ENCODE data around the gene KCNH3.

The KCNH3 gene, protein sequence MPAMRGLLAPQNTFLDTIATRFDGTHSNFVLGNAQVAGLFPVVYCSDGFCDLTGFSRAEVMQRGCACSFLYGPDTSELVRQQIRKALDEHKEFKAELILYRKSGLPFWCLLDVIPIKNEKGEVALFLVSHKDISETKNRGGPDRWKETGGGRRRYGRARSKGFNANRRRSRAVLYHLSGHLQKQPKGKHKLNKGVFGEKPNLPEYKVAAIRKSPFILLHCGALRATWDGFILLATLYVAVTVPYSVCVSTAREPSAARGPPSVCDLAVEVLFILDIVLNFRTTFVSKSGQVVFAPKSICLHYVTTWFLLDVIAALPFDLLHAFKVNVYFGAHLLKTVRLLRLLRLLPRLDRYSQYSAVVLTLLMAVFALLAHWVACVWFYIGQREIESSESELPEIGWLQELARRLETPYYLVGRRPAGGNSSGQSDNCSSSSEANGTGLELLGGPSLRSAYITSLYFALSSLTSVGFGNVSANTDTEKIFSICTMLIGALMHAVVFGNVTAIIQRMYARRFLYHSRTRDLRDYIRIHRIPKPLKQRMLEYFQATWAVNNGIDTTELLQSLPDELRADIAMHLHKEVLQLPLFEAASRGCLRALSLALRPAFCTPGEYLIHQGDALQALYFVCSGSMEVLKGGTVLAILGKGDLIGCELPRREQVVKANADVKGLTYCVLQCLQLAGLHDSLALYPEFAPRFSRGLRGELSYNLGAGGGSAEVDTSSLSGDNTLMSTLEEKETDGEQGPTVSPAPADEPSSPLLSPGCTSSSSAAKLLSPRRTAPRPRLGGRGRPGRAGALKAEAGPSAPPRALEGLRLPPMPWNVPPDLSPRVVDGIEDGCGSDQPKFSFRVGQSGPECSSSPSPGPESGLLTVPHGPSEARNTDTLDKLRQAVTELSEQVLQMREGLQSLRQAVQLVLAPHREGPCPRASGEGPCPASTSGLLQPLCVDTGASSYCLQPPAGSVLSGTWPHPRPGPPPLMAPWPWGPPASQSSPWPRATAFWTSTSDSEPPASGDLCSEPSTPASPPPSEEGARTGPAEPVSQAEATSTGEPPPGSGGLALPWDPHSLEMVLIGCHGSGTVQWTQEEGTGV

GRCh38 chr12:49538510-49539403, at the start of gene KCNH3:
KCNH3 (plus strand) TSS chr12:49539030; CDS start chr12:49539417, 387 bp downstream.
- Histone ChIP-seq H3K9ac (ENCODE audit: low read length) (no peak within 1 kb of the TSS), H3K27me3 (ENCODE audit: control insufficient read depth, insufficient read depth, low read length) (peaks cover 93% of the 10 kb centered on the region)

GRCh38 chr12:49489154-49489553, 49.7 kb upstream of the KCNH3 start:
- Histone ChIP-seq H3K9me3 (ENCODE audit: control insufficient read depth, insufficient read depth, low read depth, low read length) (no peaks in the 10 kb centered on the region), H3K9ac (ENCODE audit: low read length) (no peak overlapping the region), H3K27ac (ENCODE audit: low read depth, low read length) (no peak overlapping the region), H3K36me3 (ENCODE audit: control insufficient read depth, insufficient read depth, low read length) (peaks cover 8% of the 10 kb centered on the region; the same call in 1 of the 2 replicates), H3K4me1 (ENCODE audit: control insufficient read depth, insufficient read depth, low read length) (peaks cover 17% of the 10 kb centered on the region), H3K27me3 (ENCODE audit: control insufficient read depth, insufficient read depth, low read length) (no peaks in the 10 kb centered on the region), H3K4me3 (ENCODE audit: low read depth, low read length) (no peak overlapping the region)

More at GRCh38 chr12:49538510-49539403, at the start of gene KCNH3:
- Histone ChIP-seq H3K27ac (ENCODE audit: low read depth, low read length) (no peak within 1 kb of the TSS), H3K9me3 (ENCODE audit: control insufficient read depth, insufficient read depth, low read depth, low read length) (no peaks in the 10 kb centered on the region), H3K4me1 (ENCODE audit: control insufficient read depth, insufficient read depth, low read length) (peaks cover 18% of the 10 kb centered on the region; the same call in 1 of the 2 replicates), H3K4me3 (ENCODE audit: low read depth, low read length) (peak within 1 kb of the TSS; percentile 51), H3K36me3 (ENCODE audit: control insufficient read depth, insufficient read depth, low read length) (no peaks in the 10 kb centered on the region)

- H3K36me3 ChIP-seq (ENCODE audit: control insufficient read depth, insufficient read depth, low read length) = peaks cover 11% of the 10 kb centered on the region; the same call in 1 of the 2 replicates
- H3K9ac ChIP-seq (ENCODE audit: low read length) = no peak overlapping the region
- 0 out of 2 replicates have a peak overlapping the region, but pooled peaks have one; percentile 11 for H3K27ac ChIP-seq (ENCODE audit: low read depth, low read length)
- no peak overlapping the region for H3K4me3 ChIP-seq (ENCODE audit: low read depth, low read length)
- peaks cover 11% of the 10 kb centered on the region for H3K4me1 ChIP-seq (ENCODE audit: control insufficient read depth, insufficient read depth, low read length)
- H3K9me3 ChIP-seq (ENCODE audit: control insufficient read depth, insufficient read depth, low read depth, low read length) = no peaks in the 10 kb centered on the region
- no peaks in the 10 kb centered on the region for H3K27me3 ChIP-seq (ENCODE audit: control insufficient read depth, insufficient read depth, low read length)
These were observed 49.1 kb upstream of the KCNH3 start for GRCh38 chr12:49489720-49490119.

- Histone ChIP-seq H3K4me1 (ENCODE audit: control insufficient read depth, insufficient read depth, low read length) (peaks cover 11% of the 10 kb centered on the region; the same call in 1 of the 2 replicates), H3K36me3 (ENCODE audit: control insufficient read depth, insufficient read depth, low read length) (peaks cover 8% of the 10 kb centered on the region), H3K27ac (ENCODE audit: low read depth, low read length) (no peak overlapping the region), H3K4me3 (ENCODE audit: low read depth, low read length) (no peak overlapping the region), H3K27me3 (ENCODE audit: control insufficient read depth, insufficient read depth, low read length) (no peaks in the 10 kb centered on the region), H3K9ac (ENCODE audit: low read length) (no peak overlapping the region), H3K9me3 (ENCODE audit: control insufficient read depth, insufficient read depth, low read depth, low read length) (no peaks in the 10 kb centered on the region)
These were observed 47.0 kb upstream of the KCNH3 start for GRCh38 chr12:49491823-49492222.

- no peak overlapping the region for H3K27ac ChIP-seq (ENCODE audit: low read depth, low read length)
- H3K27me3 ChIP-seq (ENCODE audit: control insufficient read depth, insufficient read depth, low read length) = no peaks in the 10 kb centered on the region
- peaks cover 11% of the 10 kb centered on the region; the same call in 1 of the 2 replicates for H3K4me1 ChIP-seq (ENCODE audit: control insufficient read depth, insufficient read depth, low read length)
- no peak overlapping the region for H3K9ac ChIP-seq (ENCODE audit: low read length)
- no peaks in the 10 kb centered on the region for H3K9me3 ChIP-seq (ENCODE audit: control insufficient read depth, insufficient read depth, low read depth, low read length)
- H3K4me3 ChIP-seq (ENCODE audit: low read depth, low read length) = no peak overlapping the region
- H3K36me3 ChIP-seq (ENCODE audit: control insufficient read depth, insufficient read depth, low read length) = peaks cover 8% of the 10 kb centered on the region
These were observed 44.9 kb upstream of the KCNH3 start for GRCh38 chr12:49493900-49494299.

- Histone ChIP-seq H3K4me1 (ENCODE audit: control insufficient read depth, insufficient read depth, low read length) (no peaks in the 10 kb centered on the region), H3K27ac (ENCODE audit: low read depth, low read length) (no peak overlapping the region), H3K27me3 (ENCODE audit: control insufficient read depth, insufficient read depth, low read length) (no peaks in the 10 kb centered on the region), H3K4me3 (ENCODE audit: low read depth, low read length) (no peak overlapping the region), H3K9ac (ENCODE audit: low read length) (no peak overlapping the region), H3K9me3 (ENCODE audit: control insufficient read depth, insufficient read depth, low read depth, low read length) (no peaks in the 10 kb centered on the region), H3K36me3 (ENCODE audit: control insufficient read depth, insufficient read depth, low read length) (peaks cover 23% of the 10 kb centered on the region)
These were observed 42.1 kb upstream of the KCNH3 start for GRCh38 chr12:49496417-49497360.

GRCh38 chr12:49501895-49502294, 36.9 kb upstream of the KCNH3 start:
- Histone ChIP-seq H3K4me1 (ENCODE audit: control insufficient read depth, insufficient read depth, low read length) (no peaks in the 10 kb centered on the region), H3K36me3 (ENCODE audit: control insufficient read depth, insufficient read depth, low read length) (peaks cover 25% of the 10 kb centered on the region), H3K9me3 (ENCODE audit: control insufficient read depth, insufficient read depth, low read depth, low read length) (no peaks in the 10 kb centered on the region), H3K27ac (ENCODE audit: low read depth, low read length) (no peak overlapping the region), H3K9ac (ENCODE audit: low read length) (no peak overlapping the region), H3K27me3 (ENCODE audit: control insufficient read depth, insufficient read depth, low read length) (no peaks in the 10 kb centered on the region), H3K4me3 (ENCODE audit: low read depth, low read length) (no peak overlapping the region)

GRCh38 chr12:49502590-49502989, 36.2 kb upstream of the KCNH3 start:
- Histone ChIP-seq H3K36me3 (ENCODE audit: control insufficient read depth, insufficient read depth, low read length) (peaks cover 24% of the 10 kb centered on the region), H3K27ac (ENCODE audit: low read depth, low read length) (no peak overlapping the region), H3K9ac (ENCODE audit: low read length) (no peak overlapping the region), H3K4me1 (ENCODE audit: control insufficient read depth, insufficient read depth, low read length) (no peaks in the 10 kb centered on the region), H3K4me3 (ENCODE audit: low read depth, low read length) (no peak overlapping the region), H3K9me3 (ENCODE audit: control insufficient read depth, insufficient read depth, low read depth, low read length) (no peaks in the 10 kb centered on the region), H3K27me3 (ENCODE audit: control insufficient read depth, insufficient read depth, low read length) (no peaks in the 10 kb centered on the region)

DNA sequence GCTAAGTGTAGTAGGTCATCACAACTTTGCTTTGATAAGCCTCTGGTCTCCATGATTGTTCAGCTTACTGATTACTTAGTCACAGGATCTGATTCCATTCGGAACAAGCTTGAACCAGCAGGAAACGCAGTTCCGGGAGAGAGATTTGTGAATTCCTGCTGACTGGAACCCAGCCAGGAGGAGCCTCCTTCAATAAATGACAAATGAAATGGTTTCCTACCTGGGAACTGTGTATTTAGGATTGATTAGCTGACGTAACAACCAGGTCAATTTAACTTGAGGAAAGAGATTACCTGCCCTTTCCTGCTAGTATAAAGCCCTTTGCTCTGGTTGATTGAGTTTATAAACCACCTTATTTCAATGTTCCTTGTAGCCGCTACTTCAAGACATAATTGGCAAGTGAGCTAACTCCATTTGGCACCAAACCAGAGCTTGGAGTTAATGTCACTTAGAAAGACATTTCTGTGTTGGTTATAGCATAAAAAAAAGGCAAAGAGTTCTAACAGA, 35.1 kb upstream of the KCNH3 start:
- Histone ChIP-seq H3K36me3 (ENCODE audit: control insufficient read depth, insufficient read depth, low read length) (peaks cover 24% of the 10 kb centered on the region), H3K9ac (ENCODE audit: low read length) (no peak overlapping the region), H3K27ac (ENCODE audit: low read depth, low read length) (no peak overlapping the region), H3K27me3 (ENCODE audit: control insufficient read depth, insufficient read depth, low read length) (no peaks in the 10 kb centered on the region), H3K9me3 (ENCODE audit: control insufficient read depth, insufficient read depth, low read depth, low read length) (no peaks in the 10 kb centered on the region), H3K4me1 (ENCODE audit: control insufficient read depth, insufficient read depth, low read length) (no peaks in the 10 kb centered on the region), H3K4me3 (ENCODE audit: low read depth, low read length) (no peak overlapping the region)

Measured in HUES6 (cell line).